Spleen (tissue), 7 donors: ENCODE results near the gene VWA1.

Source experiments
- POLR2A ChIP-seq, 3 donors: fragments of 450-650 bp; IDR thresholded peaks; one replicate each; pipeline ENCODE4 v1.5.1; 2017; ENCODE audit warnings: antibody characterized with exemption in 3 of 3, mild to moderate bottlenecking in 1 of 3
- TF ChIP-seq, protein P1 (sequence below), 11 experiments: fragments of 200-600 bp in 7 of 11; fragments of 450-650 bp in 4 of 11; sonication (generic) in 4 of 11; IDR thresholded peaks in 8 of 11; conservative IDR thresholded peaks in 3 of 11; 1 replicate in 7 of 11; 2 replicates in 4 of 11; pipeline versions ENCODE4 v1.4.0 to v1.8.0; 2016 to 2021; ENCODE audit warnings: antibody characterized with exemption in 11 of 11, inconsistent platforms in 4 of 11, mild to moderate bottlenecking in 1 of 11
- donor health status: DM: no; HTN: no; CAD: no; lungs with moderate emphysema.
- donor health status: DM: no; HTN: no; CAD: no.
- donor health status: DM: no; HTN: no; CAD: no.

DNA sequence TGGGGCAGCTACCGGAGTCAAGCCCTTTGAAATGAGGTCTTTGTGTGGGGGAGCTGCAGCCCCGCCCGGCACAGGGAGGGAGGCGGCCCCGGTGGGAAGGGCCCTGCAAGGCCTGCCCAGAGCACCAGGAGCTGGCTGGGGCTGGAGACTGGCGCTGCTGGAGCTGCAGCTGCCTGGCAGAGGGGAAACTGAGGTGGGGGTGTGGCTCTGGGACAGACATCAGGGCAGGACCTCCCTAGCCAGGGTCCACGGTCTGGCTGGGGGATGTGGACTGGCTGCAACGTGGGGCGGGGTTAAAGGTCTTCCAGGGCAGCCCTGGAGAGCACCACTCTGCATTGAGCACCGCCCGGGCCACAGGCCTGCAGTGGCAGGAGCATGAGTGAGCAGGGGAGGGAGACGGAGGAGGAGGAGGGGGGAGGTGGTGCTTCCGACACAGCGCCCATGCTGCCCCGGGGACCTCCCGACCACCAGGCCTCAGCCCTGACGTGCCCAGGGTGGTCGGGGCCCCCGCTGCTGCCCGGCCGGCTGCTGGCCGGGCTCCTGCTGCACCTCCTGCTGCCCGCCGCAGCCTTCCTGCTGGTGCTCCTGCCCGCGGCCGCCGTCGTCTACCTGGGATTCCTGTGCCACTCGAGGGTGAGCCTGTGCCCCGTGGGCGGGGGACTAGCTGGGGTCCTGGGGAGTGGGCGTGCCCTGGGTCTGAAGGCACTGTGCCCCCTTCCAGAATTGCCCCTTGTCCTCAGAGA is 9.6 kb upstream of the VWA1 start:
- TF ChIP-seq, protein P1, sequence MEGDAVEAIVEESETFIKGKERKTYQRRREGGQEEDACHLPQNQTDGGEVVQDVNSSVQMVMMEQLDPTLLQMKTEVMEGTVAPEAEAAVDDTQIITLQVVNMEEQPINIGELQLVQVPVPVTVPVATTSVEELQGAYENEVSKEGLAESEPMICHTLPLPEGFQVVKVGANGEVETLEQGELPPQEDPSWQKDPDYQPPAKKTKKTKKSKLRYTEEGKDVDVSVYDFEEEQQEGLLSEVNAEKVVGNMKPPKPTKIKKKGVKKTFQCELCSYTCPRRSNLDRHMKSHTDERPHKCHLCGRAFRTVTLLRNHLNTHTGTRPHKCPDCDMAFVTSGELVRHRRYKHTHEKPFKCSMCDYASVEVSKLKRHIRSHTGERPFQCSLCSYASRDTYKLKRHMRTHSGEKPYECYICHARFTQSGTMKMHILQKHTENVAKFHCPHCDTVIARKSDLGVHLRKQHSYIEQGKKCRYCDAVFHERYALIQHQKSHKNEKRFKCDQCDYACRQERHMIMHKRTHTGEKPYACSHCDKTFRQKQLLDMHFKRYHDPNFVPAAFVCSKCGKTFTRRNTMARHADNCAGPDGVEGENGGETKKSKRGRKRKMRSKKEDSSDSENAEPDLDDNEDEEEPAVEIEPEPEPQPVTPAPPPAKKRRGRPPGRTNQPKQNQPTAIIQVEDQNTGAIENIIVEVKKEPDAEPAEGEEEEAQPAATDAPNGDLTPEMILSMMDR (IDR thresholded peaks at IDR 0.05 in 8 of 11, conservative IDR thresholded peaks at IDR 0.05 in 3 of 11): no peak
- no peak for TF ChIP-seq POLR2A (IDR thresholded peaks at IDR 0.05)
